ENCODE results near the gene ADAMTS16. TPM values are rescaled to one million over a fixed set of nuclear protein-coding genes. Genes with fewer than 3 reads are reported as not detected.

Gene ADAMTS16
- total RNA-seq, 1 experiment from 2014 or later: 30.1 TPM

GRCh38 chr5:5296051-5296450 lies 155.9 kb downstream of the ADAMTS16 start:
- DNase-seq (ENCODE audit: low spot score) (no peak), ATAC-seq (no peak)
- H3K27ac Mint-ChIP-seq: no peak overlapping the region
- H3K36me3 Mint-ChIP-seq: peaks cover 27% of the 10 kb centered on the region
- no peak overlapping the region for H3K4me3 Mint-ChIP-seq
- POLR2A ChIA-PET: no interaction called here
- CTCF ChIA-PET: interaction anchor here (1.2 kb wide), 1 partner anchor 126 kb away, joined by 3 read pairs; no protein-coding TSS in a partner anchor
- H3K4me1 Mint-ChIP-seq: peaks cover 9% of the 10 kb centered on the region
- H3K27me3 Mint-ChIP-seq (ENCODE audit: low read depth): no peaks in the 10 kb centered on the region
- no peak for TF ChIP-seq ZNF532 (CRISPR knock-in tag; IDR thresholded peaks at IDR 0.05; ENCODE audit: borderline replicate concordance)
- TF ChIP-seq ERG (CRISPR knock-in tag; IDR thresholded peaks at IDR 0.05): no peak
- TF ChIP-seq ZNF425 (CRISPR knock-in tag; conservative IDR thresholded peaks at IDR 0.05): no peak
- TF ChIP-seq ARID4B (CRISPR knock-in tag; IDR thresholded peaks at IDR 0.05; ENCODE audit: borderline replicate concordance): no peak
- TF ChIP-seq TEAD4 (CRISPR knock-in tag; IDR thresholded peaks at IDR 0.05): no peak
- TF ChIP-seq HMGA2 (CRISPR knock-in tag; IDR thresholded peaks at IDR 0.05): no peak
- TF ChIP-seq IRF1 (CRISPR knock-in tag; IDR thresholded peaks at IDR 0.05): no peak
- no peak for TF ChIP-seq NFYB (CRISPR knock-in tag; conservative IDR thresholded peaks at IDR 0.05; ENCODE audit: low read depth)
- H3K9me3 Mint-ChIP-seq: peaks cover 5% of the 10 kb centered on the region

GRCh38 chr5:5297432-5298067 lies 157.4 kb downstream of the ADAMTS16 start:
- Mint-ChIP-seq H3K27ac (no peak overlapping the region; the same call in 1 of the 2 replicates), H3K9me3 (peaks cover 17% of the 10 kb centered on the region), H3K36me3 (peaks cover 36% of the 10 kb centered on the region), H3K27me3 (ENCODE audit: low read depth) (no peaks in the 10 kb centered on the region), H3K4me3 (no peak overlapping the region), H3K4me1 (peaks cover 7% of the 10 kb centered on the region)
- ATAC-seq (no peak), DNase-seq (ENCODE audit: low spot score) (no peak)
- ChIA-PET CTCF (no interaction called here), POLR2A (no interaction called here)
- TF ChIP-seq ZNF232 (CRISPR knock-in tag; IDR thresholded peaks at IDR 0.05) (no peak), ATF3 (CRISPR knock-in tag; conservative IDR thresholded peaks at IDR 0.05) (no peak), ZNF263 (CRISPR knock-in tag; IDR thresholded peaks at IDR 0.05; ENCODE audit: low read depth) (no peak), GABPB1 (CRISPR knock-in tag; IDR thresholded peaks at IDR 0.05) (no peak), IRF1 (CRISPR knock-in tag; IDR thresholded peaks at IDR 0.05) (no peak), HMGA2 (CRISPR knock-in tag; IDR thresholded peaks at IDR 0.05) (no peak), USF1 (CRISPR knock-in tag; IDR thresholded peaks at IDR 0.05) (no peak), TEAD1 (CRISPR knock-in tag; IDR thresholded peaks at IDR 0.05) (no peak), NR2C2 (CRISPR knock-in tag; IDR thresholded peaks at IDR 0.05) (no peak), ATF6 (CRISPR knock-in tag; IDR thresholded peaks at IDR 0.05) (no peak)

Measured in WTC11 (cell line).